HG03175 (cell line): ENCODE data around the gene SPINK8.
"Not testable (repeated sequence)": the region's sequence is repeated elsewhere in the genome, so short reads cannot be mapped to it uniquely, and the experiment has no call there.

Source experiments
- ATAC-seq: cut with Tn5 transposase; IDR thresholded peaks from one replicate; pipeline ENCODE4 v1.9.1; 2021; ENCODE audit warnings: mild to moderate bottlenecking, moderate library complexity; ENCODE audit not compliant: unreplicated experiment

Gene SPINK8

DNA sequence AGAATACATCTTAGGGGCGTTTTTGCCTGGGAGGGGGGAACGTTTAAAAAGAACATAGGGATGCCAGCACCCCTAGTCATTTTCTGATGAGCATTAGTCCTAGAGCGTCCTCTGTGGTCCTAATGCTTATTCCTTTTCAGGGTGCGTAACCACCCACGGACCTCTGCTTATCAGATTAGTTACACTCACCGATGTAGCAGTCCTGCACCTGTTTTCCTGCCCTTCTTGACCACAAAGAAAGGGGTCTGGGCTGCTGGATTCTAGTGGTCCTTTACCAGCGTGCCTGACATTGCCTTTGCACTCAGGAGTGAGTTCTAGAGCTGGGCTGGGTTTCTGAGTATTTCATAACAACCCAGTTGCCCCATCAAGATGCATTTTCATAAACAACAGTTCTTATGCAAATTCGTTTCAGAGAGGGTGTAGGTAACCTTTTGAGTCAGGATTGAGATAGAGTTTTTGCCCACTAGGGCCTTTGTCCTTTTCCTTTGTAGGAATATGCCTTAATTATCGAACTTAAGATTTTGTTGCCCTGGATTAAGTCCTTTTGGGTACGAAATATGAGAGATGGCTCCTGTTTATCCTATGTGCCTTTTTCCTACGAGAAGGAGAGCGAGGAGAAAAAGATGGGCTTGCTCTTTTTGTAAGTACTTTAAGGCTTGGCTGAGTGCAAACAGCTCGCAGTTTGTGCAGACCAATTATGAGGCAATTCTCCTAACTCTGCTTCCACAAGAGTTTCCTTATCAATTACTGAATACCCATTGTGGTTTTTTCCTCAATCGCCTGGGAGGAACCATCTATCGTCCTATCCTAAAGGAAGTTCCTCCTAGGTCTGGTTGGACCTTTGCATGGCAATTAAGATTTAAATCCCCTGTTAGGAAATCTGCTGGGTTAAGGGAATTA is at the start of gene SPINK8:
Gene SPINK8, minus strand, starts transcription at position 316 of the 900 bp plus-strand sequence. CDS start 5,320 bp downstream, outside the sequence.
- ATAC-seq: not testable (repeated sequence)

DNA sequence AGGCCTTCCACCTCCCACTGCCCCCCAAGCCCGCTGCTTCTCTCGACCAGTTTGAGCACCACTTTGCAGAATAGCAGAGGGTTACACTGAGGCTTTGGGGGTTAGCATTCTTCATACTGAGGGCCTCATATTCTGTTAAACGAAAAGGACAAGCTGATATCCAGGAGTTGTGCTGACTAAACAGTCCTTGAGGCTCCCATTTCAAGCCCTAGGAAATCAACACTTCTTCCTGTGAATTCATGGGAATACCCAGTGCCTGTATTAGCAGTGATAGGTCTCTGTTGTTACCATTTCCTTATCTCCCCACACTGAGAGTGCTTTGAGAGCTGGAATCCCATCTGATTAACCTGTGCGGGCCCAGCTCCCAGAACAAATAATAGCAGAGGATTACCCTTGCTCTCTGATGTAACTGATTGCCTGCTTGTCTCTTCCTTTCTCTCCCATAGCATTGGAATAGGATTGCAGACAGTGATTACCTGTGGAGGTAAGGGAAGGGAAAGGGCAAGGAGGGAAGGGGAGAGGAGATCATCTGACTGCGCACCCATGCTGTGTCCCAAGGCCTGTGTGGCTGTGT is 39.5 kb upstream of the SPINK8 start:
- no peak for ATAC-seq

DNA sequence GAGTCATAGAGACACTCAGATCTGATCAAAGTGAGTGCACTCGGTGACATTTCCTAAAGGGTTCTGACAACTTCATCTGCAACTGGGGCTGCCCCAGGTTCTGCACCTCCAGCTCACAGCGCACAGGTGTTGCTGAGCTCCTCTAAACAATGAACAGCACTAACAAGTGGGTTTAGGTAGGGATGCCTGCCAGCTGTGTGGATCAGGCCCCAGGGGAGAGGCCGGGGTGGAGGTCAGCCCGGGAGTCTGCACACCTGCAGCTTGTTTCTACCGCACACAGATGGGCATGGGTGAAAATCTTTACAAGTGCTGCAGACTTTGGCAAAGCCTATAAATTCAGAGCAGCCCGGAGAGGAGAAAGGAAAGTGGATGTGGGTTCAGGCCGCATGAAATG is 38.9 kb upstream of the SPINK8 start:
- ATAC-seq: no peak

GRCh38 chr3:48371651-48372376 is 38.4 kb upstream of the SPINK8 start, which contains the start of gene FBXW12:
Gene FBXW12 (plus strand): TSS chr3:48372219. CDS start chr3:48372768, 549 bp downstream.
- no peak for ATAC-seq

DNA sequence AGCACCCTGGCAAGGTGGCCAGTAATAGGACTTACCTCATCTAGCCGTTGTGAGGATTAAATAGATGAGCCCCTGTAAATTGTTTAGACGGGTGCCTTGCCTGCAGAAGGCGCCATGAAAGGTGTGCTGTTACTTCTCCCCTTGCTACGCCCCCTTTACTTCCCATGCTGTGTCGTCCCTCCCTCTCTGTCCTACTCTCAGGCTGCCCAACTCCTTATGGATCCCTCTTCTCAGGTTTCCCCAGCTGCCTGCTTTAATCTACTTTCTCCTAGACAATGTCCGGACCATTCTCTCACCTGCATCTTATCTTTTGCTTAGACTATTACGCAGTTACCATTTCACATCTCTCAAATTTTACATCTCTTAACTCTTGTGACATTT is 36.9 kb upstream of the SPINK8 start:
- no peak for ATAC-seq

- ATAC-seq: no peak
Observed at GRCh38 chr3:48369693-48370332, 36.4 kb upstream of the SPINK8 start.

- ATAC-seq: no peak
Observed at GRCh38 chr3:48367201-48367600, 33.7 kb upstream of the SPINK8 start.

- no peak for ATAC-seq
Observed at GRCh38 chr3:48364840-48365239, 31.4 kb upstream of the SPINK8 start.

- no peak for ATAC-seq
Observed at GRCh38 chr3:48361928-48362327, 28.5 kb upstream of the SPINK8 start.

- no peak for ATAC-seq
Observed at GRCh38 chr3:48356419-48356818, 23.0 kb upstream of the SPINK8 start.

GRCh38 chr3:48353987-48354386 is 20.5 kb upstream of the SPINK8 start:
- ATAC-seq: no peak

- no peak for ATAC-seq
Observed at GRCh38 chr3:48352546-48352945, 19.1 kb upstream of the SPINK8 start.

- no peak for ATAC-seq
Observed at GRCh38 chr3:48347500-48347899, 14.0 kb upstream of the SPINK8 start.

- no peak for ATAC-seq
Observed at GRCh38 chr3:48345946-48346572, 12.6 kb upstream of the SPINK8 start.

- ATAC-seq: no peak
Observed at GRCh38 chr3:48344867-48345507, 11.5 kb upstream of the SPINK8 start.

DNA sequence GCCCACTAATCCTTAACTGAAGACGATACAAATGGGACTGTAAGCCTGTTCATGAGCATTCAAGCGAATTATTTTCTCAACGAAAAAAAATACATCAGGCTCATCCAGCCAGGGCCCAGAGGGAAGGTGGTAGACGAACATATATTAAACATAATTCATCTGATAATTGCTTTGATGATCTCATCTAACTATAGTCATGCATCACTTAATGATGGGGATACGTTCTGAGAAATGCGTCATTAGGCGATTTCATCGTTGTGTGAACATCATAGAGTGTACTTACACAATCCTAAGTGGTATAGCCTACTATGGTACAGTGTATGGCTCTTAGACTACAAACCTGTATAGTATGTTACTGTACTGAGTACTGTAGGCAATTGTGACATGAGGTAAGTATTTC is 10.0 kb upstream of the SPINK8 start:
- no peak for ATAC-seq

DNA sequence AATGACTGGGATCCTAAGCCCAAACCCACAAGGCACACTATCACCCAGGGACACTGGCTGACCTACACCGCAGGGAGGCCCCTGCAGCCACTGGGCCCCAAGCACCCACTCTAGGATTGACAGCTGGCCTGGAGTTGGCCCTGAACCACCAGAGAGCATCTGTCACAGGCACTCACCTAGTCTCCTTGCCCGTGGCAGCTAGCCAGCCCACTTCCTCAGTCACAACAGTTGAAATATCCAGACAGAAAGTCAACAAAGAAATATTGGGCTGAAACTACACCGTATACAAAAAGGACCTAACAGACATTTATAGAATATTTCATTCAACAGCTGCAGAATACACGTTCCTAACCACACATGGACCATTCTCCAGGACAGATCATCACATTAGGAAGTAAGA is 5.2 kb upstream of the SPINK8 start:
- no peak for ATAC-seq

DNA sequence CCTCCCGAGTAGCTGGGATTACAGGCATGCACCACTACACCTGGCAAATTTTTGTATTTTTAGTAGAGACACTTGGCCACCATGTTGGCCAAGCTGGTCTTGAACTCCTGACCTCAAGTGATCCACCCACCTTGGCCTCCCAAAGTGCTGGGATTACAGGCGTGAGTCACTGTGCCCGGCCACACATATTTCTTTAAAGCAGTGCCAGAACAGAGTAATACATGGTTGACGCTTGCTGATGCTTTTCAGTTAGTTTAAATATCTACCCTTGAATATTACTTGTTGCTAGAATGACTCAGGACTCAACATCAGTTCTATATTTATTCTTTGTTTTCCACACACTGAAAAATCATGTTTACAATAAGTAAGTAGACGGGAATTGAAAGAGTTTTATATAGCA is 4.1 kb upstream of the SPINK8 start:
- ATAC-seq: not testable (repeated sequence)

DNA sequence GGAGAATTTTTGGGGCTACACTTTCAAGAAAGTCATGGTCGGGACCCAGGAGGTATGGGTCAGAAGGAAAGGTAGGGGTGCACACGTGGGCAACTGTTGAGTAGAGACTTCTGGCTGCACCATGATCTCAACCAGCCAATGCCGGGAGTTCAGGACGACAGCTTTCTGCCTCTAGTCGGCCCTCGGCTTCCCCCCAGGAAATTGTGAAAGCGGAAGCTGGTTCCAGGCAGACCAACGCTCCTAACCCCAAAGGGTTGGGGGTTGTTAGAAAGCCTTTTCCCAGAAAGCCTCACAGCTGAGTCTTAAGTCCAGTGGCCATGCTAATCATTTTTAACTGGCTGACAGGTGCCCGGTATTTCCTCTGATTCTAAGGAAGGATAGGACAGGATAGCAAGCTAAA is 1.8 kb upstream of the SPINK8 start:
- not testable (repeated sequence) for ATAC-seq

DNA sequence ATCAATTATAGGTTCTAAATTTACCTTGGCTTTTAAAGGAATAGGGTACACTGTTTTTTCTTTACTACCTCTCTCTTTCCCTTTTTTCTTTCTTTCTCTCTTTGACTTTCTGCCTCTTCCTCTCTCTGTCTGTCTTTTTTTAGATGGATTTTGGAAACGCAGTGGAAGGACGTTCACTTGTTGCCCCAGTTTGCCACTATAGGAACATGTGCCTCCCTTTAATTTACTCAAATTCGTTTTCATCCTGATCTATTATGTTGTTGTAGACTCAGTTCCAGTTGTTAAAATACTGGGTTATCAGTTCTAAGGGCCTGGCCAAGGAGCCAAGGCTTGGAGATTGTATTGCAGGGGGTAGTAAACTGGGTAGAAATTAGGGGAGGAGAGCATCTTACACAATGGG is 1.1 kb upstream of the SPINK8 start:
- ATAC-seq: no peak
